IMR-90 (cell line): ENCODE results near the gene RALGPS1. TPM values are rescaled to one million over a fixed set of nuclear protein-coding genes. Genes with fewer than 3 reads are reported as not detected.

ENCODE experiments used
- ATAC-seq: fragments of 200-7000 bp; cut with Tn5 transposase; 2 replicates; pipeline ENCODE4 v1.9.1; 2020; ENCODE audit warnings: low read depth, mild to moderate bottlenecking, moderate library complexity
- BruUV-seq: library from RNA; stranded (reverse); fragments of 400-500 nt; replicated peaks from 2 replicates; lab custom pipeline; 2021; lab: Mats Ljungman, UMichigan
- CTCF ChIA-PET: fragments of 300-600 bp; formaldehyde crosslinking; extraction: SDS; loops from one replicate; lab custom pipeline; 2021; ENCODE audit warnings: antibody characterized with exemption; lab: Yijun Ruan, JAX
- POLR2A ChIA-PET: fragments of 300-600 bp; sonication (Branson Sonifier 250); formaldehyde crosslinking; loops from one replicate; lab custom pipeline; 2022; ENCODE audit warnings: antibody characterized with exemption; ENCODE audit not compliant: unreplicated experiment; lab: Charles Lee
- DNase-seq: peaks from one replicate; pipeline ENCODE4 v3.0.0; 2013
- H2AFZ ChIP-seq: replicated peaks from 2 replicates; pipeline ENCODE3; 2013; ENCODE audit warnings: low read length, mild to moderate bottlenecking; ENCODE audit not compliant: poor library complexity
- H2AK5ac ChIP-seq: 2 replicates; pipeline ENCODE4 v1.6.1; 2013; ENCODE audit warnings: low read depth, low read length, inconsistent platforms
- H2AK9ac ChIP-seq: replicated peaks from 2 replicates; pipeline ENCODE3; 2013; ENCODE audit warnings: mild to moderate bottlenecking, low read depth, low read length, moderate library complexity; ENCODE audit not compliant: poor library complexity
- H2BK120ac ChIP-seq: 2 replicates; pipeline ENCODE4 v1.6.1; 2013; ENCODE audit warnings: low read depth, low read length, inconsistent platforms
- H2BK15ac ChIP-seq: 3 replicates; pipeline ENCODE4 v1.6.1; 2013; ENCODE audit warnings: low read depth, low read length, inconsistent platforms
- H2BK20ac ChIP-seq: 2 replicates; pipeline ENCODE4 v1.6.1; 2013; ENCODE audit warnings: low read depth, mild to moderate bottlenecking, inconsistent platforms, low read length, moderate library complexity
- H2BK5ac ChIP-seq: 2 replicates; pipeline ENCODE4 v1.6.1; 2013; ENCODE audit warnings: mild to moderate bottlenecking, low read depth, low read length, inconsistent platforms; ENCODE audit not compliant: poor library complexity, severe bottlenecking
- H3K14ac ChIP-seq: replicated peaks from 2 replicates; pipeline ENCODE4 v1.6.1; 2013; ENCODE audit warnings: low read depth, low read length, inconsistent platforms
- H3K18ac ChIP-seq: 2 replicates; pipeline ENCODE4 v1.6.1; 2013; ENCODE audit warnings: low read depth, low read length, control low read depth
- H3K23ac ChIP-seq: 2 replicates; pipeline ENCODE4 v1.6.1; 2013; ENCODE audit warnings: low read depth, low read length, inconsistent platforms
- H3K27ac ChIP-seq: 2 replicates; pipeline ENCODE4 v1.5.1; 2013; ENCODE audit warnings: mild to moderate bottlenecking, control low read depth, low read length; ENCODE audit not compliant: insufficient read depth
- H3K27me3 ChIP-seq: 2 replicates; pipeline ENCODE4 v1.6.1; 2013; ENCODE audit warnings: low read length; ENCODE audit not compliant: control insufficient read depth, insufficient read depth
- H3K36me3 ChIP-seq: 2 replicates; pipeline ENCODE4 v1.6.1; 2013; ENCODE audit warnings: low read length, mixed read lengths; ENCODE audit not compliant: control insufficient read depth, insufficient read depth
- H3K4ac ChIP-seq: 2 replicates; pipeline ENCODE4 v1.6.1; 2013; ENCODE audit warnings: low read depth, low read length, inconsistent platforms
- H3K4me1 ChIP-seq: 2 replicates; pipeline ENCODE4 v1.6.1; 2013; ENCODE audit warnings: low read length, mixed read lengths; ENCODE audit not compliant: control insufficient read depth, insufficient read depth
- H3K4me2 ChIP-seq: 2 replicates; pipeline ENCODE4 v1.6.1; 2013; ENCODE audit warnings: low read depth, mild to moderate bottlenecking, control low read depth, low read length, moderate library complexity
- H3K4me3 ChIP-seq: 2 replicates; pipeline ENCODE4 v1.5.1; 2013; ENCODE audit warnings: low read depth, mild to moderate bottlenecking, control low read depth, low read length, moderate library complexity; ENCODE audit not compliant: insufficient read depth
- H3K56ac ChIP-seq: 2 replicates; pipeline ENCODE4 v1.6.1; 2013; ENCODE audit warnings: low read length, inconsistent platforms; ENCODE audit not compliant: insufficient read depth; ENCODE audit errors: extremely low read depth
- H3K79me1 ChIP-seq, 2 experiments: 2 replicates each; pipeline ENCODE4 v1.6.1; 2013; ENCODE audit warnings: low read length in 2 of 2, inconsistent platforms in 1 of 2, low read depth in 1 of 2
- H3K9ac ChIP-seq: 2 replicates; pipeline ENCODE4 v1.6.1; 2013; ENCODE audit warnings: low read depth, low read length, control low read depth
- H3K9me1 ChIP-seq: 2 replicates; pipeline ENCODE4 v1.6.1; 2013; ENCODE audit warnings: low read length, inconsistent platforms; ENCODE audit not compliant: insufficient read depth
- H3K9me3 ChIP-seq: 2 replicates; pipeline ENCODE4 v1.6.1; 2013; ENCODE audit warnings: low read length; ENCODE audit not compliant: control insufficient read depth, insufficient read depth
- H4K20me1 ChIP-seq: 2 replicates; pipeline ENCODE4 v1.6.1; 2013; ENCODE audit warnings: low read length, inconsistent platforms; ENCODE audit not compliant: insufficient read depth
- H4K5ac ChIP-seq: 2 replicates; pipeline ENCODE4 v1.6.1; 2013; ENCODE audit warnings: mild to moderate bottlenecking, low read depth, low read length, control low read depth
- H4K8ac ChIP-seq, 2 experiments: 2 replicates each; pipeline ENCODE4 v1.6.1; 2013; ENCODE audit warnings: low read depth in 2 of 2, low read length in 2 of 2, control low read depth in 1 of 2, inconsistent platforms in 1 of 2
- H4K91ac ChIP-seq: 2 replicates; pipeline ENCODE4 v1.6.1; 2013; ENCODE audit warnings: low read depth, low read length, inconsistent platforms; ENCODE audit not compliant: insufficient read depth
- BHLHE40 ChIP-seq: fragments of 150-350 bp; IDR thresholded peaks from 2 replicates; pipeline ENCODE4 v1.6.1; 2016; ENCODE audit warnings: mild to moderate bottlenecking, low read depth, low read length
- CEBPB ChIP-seq: IDR thresholded peaks from 2 replicates; pipeline ENCODE4 v1.6.1; 2012; ENCODE audit warnings: low read depth, low read length, improper control_type of control experiment
- CHD1 ChIP-seq: IDR thresholded peaks from 2 replicates; pipeline ENCODE4 v1.6.1; 2012; ENCODE audit warnings: low read depth, low read length, improper control_type of control experiment
- CTCF ChIP-seq: conservative IDR thresholded peaks from 2 replicates; pipeline ENCODE4 v1.5.1; 2012; ENCODE audit warnings: mild to moderate bottlenecking, low read depth, low read length, improper control_type of control experiment
- ELK1 ChIP-seq: fragments of 150-350 bp; IDR thresholded peaks from 2 replicates; pipeline ENCODE4 v1.6.1; 2016; ENCODE audit warnings: low read depth, mild to moderate bottlenecking, low read length, moderate library complexity, borderline replicate concordance
- MAZ ChIP-seq: IDR thresholded peaks from 2 replicates; pipeline ENCODE4 v1.6.1; 2012; ENCODE audit warnings: low read depth, mild to moderate bottlenecking, low read length, improper control_type of control experiment, moderate library complexity, borderline replicate concordance
- MXI1 ChIP-seq: IDR thresholded peaks from 2 replicates; pipeline ENCODE4 v1.6.1; 2012; ENCODE audit warnings: low read depth, mild to moderate bottlenecking, low read length, moderate library complexity, borderline replicate concordance
- NFE2L2 ChIP-seq: fragments of 150-350 bp; IDR thresholded peaks from 2 replicates; pipeline ENCODE4 v1.6.1; 2016; ENCODE audit warnings: low read depth, mild to moderate bottlenecking, low read length
- POLR2A ChIP-seq: IDR thresholded peaks from 2 replicates; pipeline ENCODE4 v1.6.1; 2012; ENCODE audit warnings: mild to moderate bottlenecking, low read depth, low read length
- RAD21 ChIP-seq: IDR thresholded peaks from 2 replicates; pipeline ENCODE4 v1.6.1; 2012; ENCODE audit warnings: low read length, improper control_type of control experiment
- RFX5 ChIP-seq: IDR thresholded peaks from 2 replicates; pipeline ENCODE4 v1.8.0; 2012; ENCODE audit warnings: low read depth, mild to moderate bottlenecking, low read length, moderate library complexity
- SMC3 ChIP-seq: fragments of 150-350 bp; IDR thresholded peaks from 2 replicates; pipeline ENCODE4 v1.6.1; 2016; ENCODE audit warnings: low read depth, mild to moderate bottlenecking, antibody characterized with exemption, low read length, moderate library complexity
- WGBS, 2 experiments: methylation state at CpG; one replicate each; pipeline versions ENCODE4 v1.1.5 to v1.1.7; 2013; ENCODE audit warnings: missing lambda C conversion rate in 2 of 2; ENCODE audit not compliant: insufficient read length in 1 of 2; ENCODE audit errors: extremely low coverage in 2 of 2; 5-methylcytosine and 5-hydroxymethylcytosine counted together
- dilution Hi-C: fragments of 300-500 bp; cut with HindIII; formaldehyde crosslinking; loops from one replicate; pipeline ENCODE4 v1.14.3; 2018; ENCODE audit warnings: low sequenced_read_pairs; ENCODE audit not compliant: unreplicated experiment
- in situ Hi-C: fragments of 300-500 bp; cut with MboI; formaldehyde crosslinking; loops from 3 replicates; pipeline ENCODE4 v1.14.3; 2019; ENCODE audit warnings: low sequenced_read_pairs, inconsistent platforms, mixed read lengths
- intact Hi-C: fragments of 100-400 bp; cut with micrococcal nuclease; formaldehyde crosslinking; loops from 2 replicates; pipeline ENCODE4 v1.10.0; 2022
- polyA plus RNA-seq, 3 experiments: library from polyadenylated mRNA; depleted of rRNA; stranded (reverse); fragments of >200 nt; gene quantifications; 2 replicates each; pipeline ENCODE4 v1.2.3, GENCODE V29; 2012; ENCODE audit warnings: low replicate concordance in 1 of 3
- total RNA-seq: library from RNA; depleted of rRNA; stranded (reverse); fragments of >200 nt; gene quantifications from 2 replicates; pipeline ENCODE4 v1.2.3, GENCODE V29; 2012
- TF ChIP-seq, protein P1 (sequence below): fragments of 150-350 bp; IDR thresholded peaks from 2 replicates; pipeline ENCODE4 v1.6.1; 2017; ENCODE audit warnings: mild to moderate bottlenecking, antibody characterized with exemption, low read length, low read depth

Gene RALGPS1
- total and polyA plus RNA-seq, 2 of the 4 experiments (the other 2 are of a cell fraction) = 0.90 to 2.8 TPM

GRCh38 chr9:127187231-127187956 is 272.8 kb downstream of the RALGPS1 start (continued):
- peak; percentile 75 for TF ChIP-seq NFE2L2
- peak; percentile 86 for TF ChIP-seq MXI1
- TF ChIP-seq RFX5 = no peak

- peaks cover 21% of the 10 kb centered on the region for H3K9me1 ChIP-seq
- peak overlapping the region; percentile 75 to 88; a peak in 3 of 4 replicates for H4K8ac ChIP-seq
- peak overlapping the region; percentile 93 for H4K91ac ChIP-seq
- H3K4me1 ChIP-seq = peaks cover 37% of the 10 kb centered on the region
- peak overlapping the region; percentile 97 for H3K18ac ChIP-seq
- peak overlapping the region; percentile 98 for H2BK120ac ChIP-seq
- H2BK15ac ChIP-seq = peak overlapping the region; percentile 91; the same call in 2 of the 3 replicates
- peak overlapping the region; percentile 50; the same call in 1 of the 2 replicates for H3K56ac ChIP-seq
- intact Hi-C loops (no loop called here), in situ Hi-C loops (loop anchor here (5.0 kb wide), 1 partner anchor 66 kb away; the partner anchor contains the start of gene ANGPTL2), dilution Hi-C loops (no loop called here)
- H3K79me1 ChIP-seq = no peaks in the 10 kb centered on the region; a peak in 1 of 4 replicates
- H4K5ac ChIP-seq = peak overlapping the region; percentile 88
- H3K23ac ChIP-seq = peak overlapping the region; percentile 67
- BruUV-seq = no TSS peak
- H4K20me1 ChIP-seq = no peaks in the 10 kb centered on the region
- peak overlapping the region; percentile 94; the same call in 1 of the 2 replicates for H3K27ac ChIP-seq
- DNase-seq (no peak), ATAC-seq (no peak)
- peak overlapping the region; percentile 19 for H2BK5ac ChIP-seq
- no peaks in the 10 kb centered on the region for H3K9me3 ChIP-seq
- no peak overlapping the region for H3K9ac ChIP-seq
- no CpG with 5 or more reads among the region's 4 CpGs for WGBS, 2 experiments
- H3K4ac ChIP-seq = peak overlapping the region; percentile 94
- peak overlapping the region; percentile 82 for H3K14ac ChIP-seq
- peak overlapping the region; percentile 94 for H2AK5ac ChIP-seq
- ChIA-PET CTCF (no interaction called here), POLR2A (no interaction called here)
- H2BK20ac ChIP-seq = peak overlapping the region; percentile 94
- H3K36me3 ChIP-seq = no peaks in the 10 kb centered on the region
- H2AFZ ChIP-seq = no peak overlapping the region
- no peak overlapping the region for H3K4me3 ChIP-seq
- no peak overlapping the region for H3K4me2 ChIP-seq
- no peaks in the 10 kb centered on the region for H3K27me3 ChIP-seq
- peak overlapping the region; percentile 43 for H2AK9ac ChIP-seq
- no peak for TF ChIP-seq MAZ
- TF ChIP-seq SMC3 = no peak
- no peak for TF ChIP-seq ELK1
- no peak for TF ChIP-seq CHD1
- TF ChIP-seq CEBPB = no peak
- no peak for TF ChIP-seq BHLHE40
- TF ChIP-seq RFX5 = no peak
- no peak for TF ChIP-seq POLR2A
- TF ChIP-seq, protein P1, sequence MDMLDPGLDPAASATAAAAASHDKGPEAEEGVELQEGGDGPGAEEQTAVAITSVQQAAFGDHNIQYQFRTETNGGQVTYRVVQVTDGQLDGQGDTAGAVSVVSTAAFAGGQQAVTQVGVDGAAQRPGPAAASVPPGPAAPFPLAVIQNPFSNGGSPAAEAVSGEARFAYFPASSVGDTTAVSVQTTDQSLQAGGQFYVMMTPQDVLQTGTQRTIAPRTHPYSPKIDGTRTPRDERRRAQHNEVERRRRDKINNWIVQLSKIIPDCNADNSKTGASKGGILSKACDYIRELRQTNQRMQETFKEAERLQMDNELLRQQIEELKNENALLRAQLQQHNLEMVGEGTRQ = no peak
- TF ChIP-seq CTCF = no peak
- TF ChIP-seq RAD21 = no peak
These were observed 273.8 kb downstream of the RALGPS1 start for GRCh38 chr9:127188396-127188795.
